Measurements from ENCODE around the gene MACO1.
"Not testable (repeated sequence)": the region's sequence is repeated elsewhere in the genome, so short reads cannot be mapped to it uniquely, and the experiment has no call there.

Gene MACO1

GRCh38 chr1:25504706-25505595 is 74.3 kb downstream of the MACO1 start:
- Histone ChIP-seq H3K14ac (ENCODE audit: low read length) (no peak overlapping the region), H3K27me3 (ENCODE audit: control insufficient read depth in 3 of 3, insufficient read depth in 3 of 3, low read depth in 1 of 3, low read length in 3 of 3) (no peaks in the 10 kb centered on the region), H2AK5ac (ENCODE audit: low read depth, low read length) (no peak overlapping the region), H3K4me1 (ENCODE audit: control insufficient read depth in 2 of 2, insufficient read depth in 1 of 2, low read depth in 1 of 2, low read length in 2 of 2) (peaks cover 4% of the 10 kb centered on the region in 2 donors), H3K18ac (ENCODE audit: low read length) (no peak overlapping the region), H2BK15ac (ENCODE audit: low read length) (no peak overlapping the region), H2BK12ac (ENCODE audit: low read length) (no peak overlapping the region), H3K4me3 (ENCODE audit: low read length in 2 of 2) (no peak overlapping the region), H2BK5ac (ENCODE audit: low read length) (no peak overlapping the region), H3K9ac (ENCODE audit: low read depth, low read length, poor library complexity) (no peak overlapping the region), H3K4ac (ENCODE audit: low read length) (no peak overlapping the region), H3K36me3 (replicated peaks in 1 of 2; ENCODE audit: control insufficient read depth in 2 of 2, insufficient read depth in 2 of 2, low read length in 2 of 2) (peaks cover 0 to 13% of the 10 kb centered on the region in 2 donors), H3K79me1 (ENCODE audit: low read depth, low read length) (no peaks in the 10 kb centered on the region), H4K91ac (ENCODE audit: low read depth, low read length, poor library complexity) (no peak overlapping the region), H2AFZ (ENCODE audit: low read length) (no peak overlapping the region), H3K23ac (ENCODE audit: low read depth, low read length, poor library complexity) (no peak overlapping the region), H3K9me3 (replicated peaks in 1 of 2; ENCODE audit: control insufficient read depth in 2 of 2, insufficient read depth in 1 of 2, low read depth in 1 of 2, low read length in 2 of 2) (peaks cover 0 to 3% of the 10 kb centered on the region in 2 donors), H3K4me2 (ENCODE audit: insufficient read depth, low read length, poor library complexity, severe bottlenecking) (no peak overlapping the region), H2BK120ac (ENCODE audit: low read depth, low read length) (no peak overlapping the region), H4K8ac (ENCODE audit: low read depth, low read length) (no peak overlapping the region), H3K27ac (replicated peaks; ENCODE audit: low read length) (no peak overlapping the region)
- no peak for DNase-seq (ENCODE audit: low spot score)
- WGBS, 2 donors (ENCODE audit: extremely low coverage in 2 of 2, insufficient read length in 2 of 2, insufficient replicate concordance in 1 of 2), result no CpG with 5 or more reads among the region's 9 CpGs

GRCh38 chr1:25505656-25506385 is 75.1 kb downstream of the MACO1 start:
- Histone ChIP-seq H3K23ac (ENCODE audit: low read depth, low read length, poor library complexity) (no peak overlapping the region), H3K4me2 (ENCODE audit: insufficient read depth, low read length, poor library complexity, severe bottlenecking) (no peak overlapping the region), H2BK15ac (ENCODE audit: low read length) (no peak overlapping the region), H3K4me1 (ENCODE audit: control insufficient read depth in 2 of 2, insufficient read depth in 1 of 2, low read depth in 1 of 2, low read length in 2 of 2) (peaks cover 4% of the 10 kb centered on the region in 2 donors), H2BK12ac (ENCODE audit: low read length) (no peak overlapping the region), H3K27ac (replicated peaks; ENCODE audit: low read length) (no peak overlapping the region), H3K4ac (ENCODE audit: low read length) (no peak overlapping the region), H2AK5ac (ENCODE audit: low read depth, low read length) (peak overlapping the region; percentile 36), H2BK120ac (ENCODE audit: low read depth, low read length) (no peak overlapping the region), H2BK5ac (ENCODE audit: low read length) (peak overlapping the region; percentile 7), H3K9me3 (replicated peaks in 1 of 2; ENCODE audit: control insufficient read depth in 2 of 2, insufficient read depth in 1 of 2, low read depth in 1 of 2, low read length in 2 of 2) (peaks cover 0 to 3% of the 10 kb centered on the region in 2 donors), H3K18ac (ENCODE audit: low read length) (peak overlapping the region; percentile 29), H4K8ac (ENCODE audit: low read depth, low read length) (no peak overlapping the region), H3K14ac (ENCODE audit: low read length) (no peak overlapping the region), H3K36me3 (replicated peaks in 1 of 2; ENCODE audit: control insufficient read depth in 2 of 2, insufficient read depth in 2 of 2, low read length in 2 of 2) (peaks cover 0 to 13% of the 10 kb centered on the region in 2 donors), H4K91ac (ENCODE audit: low read depth, low read length, poor library complexity) (no peak overlapping the region), H3K9ac (ENCODE audit: low read depth, low read length, poor library complexity) (no peak overlapping the region), H3K79me1 (ENCODE audit: low read depth, low read length) (no peaks in the 10 kb centered on the region), H3K4me3 (ENCODE audit: low read length in 2 of 2) (peak overlapping the region in 1 of 2 donors; percentile 27), H2AFZ (ENCODE audit: low read length) (no peak overlapping the region), H3K27me3 (ENCODE audit: control insufficient read depth in 3 of 3, insufficient read depth in 3 of 3, low read depth in 1 of 3, low read length in 3 of 3) (no peaks in the 10 kb centered on the region)
- DNase-seq (ENCODE audit: low spot score), result no peak
- no CpG with 5 or more reads among the region's 14 CpGs for WGBS, 2 donors (ENCODE audit: extremely low coverage in 2 of 2, insufficient read length in 2 of 2, insufficient replicate concordance in 1 of 2)

- H3K9ac ChIP-seq (ENCODE audit: low read depth, low read length, poor library complexity), result peak overlapping the region; percentile 44
- H3K27ac ChIP-seq (replicated peaks; ENCODE audit: low read length); H3K4me2 ChIP-seq (ENCODE audit: insufficient read depth, low read length, poor library complexity, severe bottlenecking); H2BK120ac ChIP-seq (ENCODE audit: low read depth, low read length); H3K4me3 ChIP-seq (ENCODE audit: low read length in 2 of 2); H3K9me3 ChIP-seq (replicated peaks in 1 of 2; ENCODE audit: control insufficient read depth in 2 of 2, insufficient read depth in 1 of 2, low read depth in 1 of 2, low read length in 2 of 2); H3K23ac ChIP-seq (ENCODE audit: low read depth, low read length, poor library complexity); H3K4ac ChIP-seq (ENCODE audit: low read length); H3K27me3 ChIP-seq (ENCODE audit: control insufficient read depth in 3 of 3, insufficient read depth in 3 of 3, low read depth in 1 of 3, low read length in 3 of 3); H3K18ac ChIP-seq (ENCODE audit: low read length); H2AK5ac ChIP-seq (ENCODE audit: low read depth, low read length); H3K79me1 ChIP-seq (ENCODE audit: low read depth, low read length); H2BK12ac ChIP-seq (ENCODE audit: low read length); DNase-seq (ENCODE audit: low spot score); H4K91ac ChIP-seq (ENCODE audit: low read depth, low read length, poor library complexity); H3K4me1 ChIP-seq (ENCODE audit: control insufficient read depth in 2 of 2, insufficient read depth in 1 of 2, low read depth in 1 of 2, low read length in 2 of 2); H4K8ac ChIP-seq (ENCODE audit: low read depth, low read length); H2BK15ac ChIP-seq (ENCODE audit: low read length); H3K36me3 ChIP-seq (replicated peaks in 1 of 2; ENCODE audit: control insufficient read depth in 2 of 2, insufficient read depth in 2 of 2, low read length in 2 of 2); H3K14ac ChIP-seq (ENCODE audit: low read length): not testable (repeated sequence)
- no CpG with 5 or more reads among the region's 37 CpGs for WGBS, 2 donors (ENCODE audit: extremely low coverage in 2 of 2, insufficient read length in 2 of 2, insufficient replicate concordance in 1 of 2)
- peak overlapping the region; percentile 56 for H2AFZ ChIP-seq (ENCODE audit: low read length)
- peak overlapping the region; percentile 7 for H2BK5ac ChIP-seq (ENCODE audit: low read length)
Observed at GRCh38 chr1:25506566-25507463, 76.1 kb downstream of the MACO1 start.
